Liver (tissue), 9 donors: Measurements from ENCODE around the gene SLC25A42. TPM values are rescaled to one million over a fixed set of nuclear protein-coding genes. Genes with fewer than 3 reads are reported as not detected.
A peak's percentile ranks its signal among the peaks of the same experiment; 100 is the strongest.
"Not testable (repeated sequence)": the region's sequence is repeated elsewhere in the genome, so short reads cannot be mapped to it uniquely, and the experiment has no call there.

Experiments used
- DNase-seq: peaks from one replicate; pipeline ENCODE4 v3.0.0-alpha.2; 2017; ENCODE audit warnings: low spot score
- H3K27ac ChIP-seq, 2 donors: one replicate each; pipeline ENCODE4 v1.7.0; 2013; ENCODE audit warnings: inconsistent platforms in 2 of 2, low read length in 2 of 2, control low read depth in 1 of 2, low read depth in 1 of 2, mild to moderate bottlenecking in 1 of 2
- H3K27me3 ChIP-seq, 4 donors: one replicate each; pipeline versions ENCODE4 v1.6.1 to v1.7.0; 2013; ENCODE audit warnings: low read length in 3 of 4, inconsistent platforms in 1 of 4, mild to moderate bottlenecking in 1 of 4, moderate library complexity in 1 of 4; ENCODE audit not compliant: control insufficient read depth in 4 of 4, insufficient read depth in 4 of 4
- H3K36me3 ChIP-seq, 4 donors: one replicate each; pipeline versions ENCODE4 v1.6.1 to v1.7.0; 2013; ENCODE audit warnings: low read length in 3 of 4, mild to moderate bottlenecking in 3 of 4, low read depth in 1 of 4, moderate library complexity in 1 of 4; ENCODE audit not compliant: control insufficient read depth in 4 of 4, insufficient read depth in 3 of 4
- H3K4me1 ChIP-seq, 4 donors: one replicate each; pipeline versions ENCODE4 v1.6.1 to v1.7.0; 2013; ENCODE audit warnings: low read length in 3 of 4, mild to moderate bottlenecking in 3 of 4, moderate library complexity in 1 of 4; ENCODE audit not compliant: control insufficient read depth in 4 of 4, insufficient read depth in 4 of 4
- H3K4me3 ChIP-seq, 3 donors: one replicate each; pipeline versions ENCODE4 v1.6.1 to v1.7.0; 2013; ENCODE audit warnings: low read length in 3 of 3, control low read depth in 1 of 3, low read depth in 1 of 3, mild to moderate bottlenecking in 1 of 3
- H3K9ac ChIP-seq, 2 donors: one replicate each; pipeline ENCODE4 v1.7.0; 2013; ENCODE audit warnings: low read length in 2 of 2, mild to moderate bottlenecking in 2 of 2, moderate library complexity in 2 of 2, control low read depth in 1 of 2, low read depth in 1 of 2
- H3K9me3 ChIP-seq, 4 donors: one replicate each; pipeline versions ENCODE4 v1.6.1 to v1.7.0; 2013; ENCODE audit warnings: low read length in 3 of 4; ENCODE audit not compliant: control insufficient read depth in 4 of 4
- EGR1 ChIP-seq, 2 donors: IDR thresholded peaks; 2 replicates each; pipeline ENCODE4 v1.6.1; 2016 to 2018; ENCODE audit warnings: antibody characterized with exemption in 2 of 2, low read depth in 2 of 2
- FOXA2 ChIP-seq: IDR thresholded peaks from 2 replicates; pipeline ENCODE4 v1.6.1; 2016; ENCODE audit warnings: antibody characterized with exemption
- GABPA ChIP-seq, 2 donors: IDR thresholded peaks in 1 of 2; conservative IDR thresholded peaks in 1 of 2; 2 replicates each; pipeline ENCODE4 v1.6.1; 2016; ENCODE audit warnings: antibody characterized with exemption in 2 of 2, mild to moderate bottlenecking in 1 of 2, moderate library complexity in 1 of 2
- JUND ChIP-seq, 2 donors: IDR thresholded peaks; 2 replicates each; pipeline ENCODE4 v1.6.1; 2016; ENCODE audit warnings: antibody characterized with exemption in 2 of 2
- NR2F2 ChIP-seq: IDR thresholded peaks from 2 replicates; pipeline ENCODE4 v1.6.1; 2016; ENCODE audit warnings: antibody characterized with exemption
- RAD21 ChIP-seq, 2 donors: IDR thresholded peaks; 2 replicates each; pipeline ENCODE4 v1.6.1; 2016; ENCODE audit warnings: antibody characterized with exemption in 2 of 2, mild to moderate bottlenecking in 2 of 2
- RXRA ChIP-seq, 2 donors: IDR thresholded peaks; 2 replicates each; pipeline ENCODE4 v1.6.1; 2017 to 2018; ENCODE audit warnings: antibody characterized with exemption in 2 of 2, mild to moderate bottlenecking in 1 of 2
- SP1 ChIP-seq: IDR thresholded peaks from 2 replicates; pipeline ENCODE4 v1.6.1; 2018; ENCODE audit warnings: antibody characterized with exemption, mild to moderate bottlenecking
- WGBS: extraction: QIAGEN DNeasy Blood & Tissue Kit; methylation state at CpG from one replicate; pipeline ENCODE4 v1.1.7; 2013; 5-methylcytosine and 5-hydroxymethylcytosine counted together
- polyA plus RNA-seq, 2 donors: library from polyadenylated mRNA; stranded (reverse) in 1 of 2; unstranded in 1 of 2; fragments of 200-250 nt in 1 of 2; fragments of >200 nt in 1 of 2; fragmentation: Nextera tagmentation in 1 of 2; extraction: Ambion mirVana in 1 of 2; gene quantifications; one replicate each; pipeline versions ENCODE4 v1.2.1 to v1.2.3, GENCODE V29; 2013 to 2015
- total RNA-seq, 2 donors: library from RNA; depleted of rRNA; stranded (reverse); fragments of >200 nt; gene quantifications; one replicate each; pipeline ENCODE4 v1.2.3, GENCODE V29; 2014
- TF ChIP-seq, protein P1 (sequence below): IDR thresholded peaks from 2 replicates; pipeline ENCODE4 v1.6.1; 2016; ENCODE audit warnings: antibody characterized with exemption, mild to moderate bottlenecking
- TF ChIP-seq, protein P2 (sequence below): IDR thresholded peaks from 2 replicates; pipeline ENCODE4 v1.6.1; 2016; ENCODE audit warnings: antibody characterized with exemption
- TF ChIP-seq, protein P3 (sequence below): IDR thresholded peaks from 2 replicates; pipeline ENCODE4 v1.6.1; 2016; ENCODE audit warnings: antibody characterized with exemption
- donor health status: healthy.
- donor health status: healthy.
- donor health status: healthy.
- donor health status: healthy.
- donor health status: healthy.

Gene SLC25A42
- total and polyA plus RNA-seq, 4 donors = 24.7 to 89.6 (median 60.2) TPM

- TF ChIP-seq, protein P1, sequence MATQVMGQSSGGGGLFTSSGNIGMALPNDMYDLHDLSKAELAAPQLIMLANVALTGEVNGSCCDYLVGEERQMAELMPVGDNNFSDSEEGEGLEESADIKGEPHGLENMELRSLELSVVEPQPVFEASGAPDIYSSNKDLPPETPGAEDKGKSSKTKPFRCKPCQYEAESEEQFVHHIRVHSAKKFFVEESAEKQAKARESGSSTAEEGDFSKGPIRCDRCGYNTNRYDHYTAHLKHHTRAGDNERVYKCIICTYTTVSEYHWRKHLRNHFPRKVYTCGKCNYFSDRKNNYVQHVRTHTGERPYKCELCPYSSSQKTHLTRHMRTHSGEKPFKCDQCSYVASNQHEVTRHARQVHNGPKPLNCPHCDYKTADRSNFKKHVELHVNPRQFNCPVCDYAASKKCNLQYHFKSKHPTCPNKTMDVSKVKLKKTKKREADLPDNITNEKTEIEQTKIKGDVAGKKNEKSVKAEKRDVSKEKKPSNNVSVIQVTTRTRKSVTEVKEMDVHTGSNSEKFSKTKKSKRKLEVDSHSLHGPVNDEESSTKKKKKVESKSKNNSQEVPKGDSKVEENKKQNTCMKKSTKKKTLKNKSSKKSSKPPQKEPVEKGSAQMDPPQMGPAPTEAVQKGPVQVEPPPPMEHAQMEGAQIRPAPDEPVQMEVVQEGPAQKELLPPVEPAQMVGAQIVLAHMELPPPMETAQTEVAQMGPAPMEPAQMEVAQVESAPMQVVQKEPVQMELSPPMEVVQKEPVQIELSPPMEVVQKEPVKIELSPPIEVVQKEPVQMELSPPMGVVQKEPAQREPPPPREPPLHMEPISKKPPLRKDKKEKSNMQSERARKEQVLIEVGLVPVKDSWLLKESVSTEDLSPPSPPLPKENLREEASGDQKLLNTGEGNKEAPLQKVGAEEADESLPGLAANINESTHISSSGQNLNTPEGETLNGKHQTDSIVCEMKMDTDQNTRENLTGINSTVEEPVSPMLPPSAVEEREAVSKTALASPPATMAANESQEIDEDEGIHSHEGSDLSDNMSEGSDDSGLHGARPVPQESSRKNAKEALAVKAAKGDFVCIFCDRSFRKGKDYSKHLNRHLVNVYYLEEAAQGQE = no peak
- TF ChIP-seq, protein P2, sequence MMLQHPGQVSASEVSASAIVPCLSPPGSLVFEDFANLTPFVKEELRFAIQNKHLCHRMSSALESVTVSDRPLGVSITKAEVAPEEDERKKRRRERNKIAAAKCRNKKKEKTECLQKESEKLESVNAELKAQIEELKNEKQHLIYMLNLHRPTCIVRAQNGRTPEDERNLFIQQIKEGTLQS = no peak
- no peak for TF ChIP-seq NR2F2
- TF ChIP-seq FOXA2 = no peak
- TF ChIP-seq RAD21 (IDR thresholded peaks at IDR 0.05) = no peak
- TF ChIP-seq SP1 = no peak
- no peak for TF ChIP-seq RXRA (IDR thresholded peaks at IDR 0.05)
- no peak overlapping the region for H3K4me3 ChIP-seq
- no peaks in the 10 kb centered on the region for H3K27me3 ChIP-seq
- WGBS = 93% methylated on average over 6 of the region's 6 CpGs
- peaks cover 0 to 6% (median 0%) of the 10 kb centered on the region in 4 donors for H3K9me3 ChIP-seq
- H3K27ac ChIP-seq = no peak overlapping the region
- no peaks in the 10 kb centered on the region for H3K36me3 ChIP-seq
- H3K9ac ChIP-seq = no peak overlapping the region
- H3K4me1 ChIP-seq = peaks cover 0 to 15% (median 11%) of the 10 kb centered on the region in 4 donors
- no peak for DNase-seq
These were observed 70.2 kb downstream of the SLC25A42 start for GRCh38 chr19:19133985-19134384.

DNA sequence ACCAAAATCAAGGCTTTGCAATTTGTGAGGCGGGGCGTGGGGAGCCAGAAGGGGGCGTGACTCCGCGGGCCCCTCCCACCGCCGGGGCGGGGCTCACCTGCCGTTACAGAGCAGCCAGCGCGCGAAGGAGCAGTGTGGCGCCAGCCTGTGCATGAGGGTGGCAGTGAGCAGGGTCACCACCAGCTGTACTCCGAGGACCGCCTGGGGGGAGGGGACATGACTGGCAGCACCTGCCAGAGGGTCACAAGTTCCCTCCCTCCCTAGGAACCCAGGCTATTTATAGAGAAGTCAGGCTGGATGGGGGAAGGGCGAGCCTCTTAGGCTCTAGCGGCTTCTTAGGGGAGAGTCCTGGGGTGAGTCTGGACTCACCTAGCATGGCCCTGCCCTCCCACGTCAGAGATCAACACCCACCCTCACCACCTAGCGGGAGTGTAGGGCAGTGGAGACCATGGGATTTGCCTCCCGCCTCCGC lies 70.9 kb downstream of the SLC25A42 start:
- DNase-seq = peak; percentile 63
- Histone ChIP-seq H3K36me3 (no peaks in the 10 kb centered on the region), H3K4me1 (peaks cover 0 to 15% (median 11%) of the 10 kb centered on the region in 4 donors), H3K9me3 (peaks cover 0 to 6% (median 0%) of the 10 kb centered on the region in 4 donors), H3K9ac (no peak overlapping the region), H3K4me3 (no peak overlapping the region), H3K27ac (no peak overlapping the region), H3K27me3 (no peaks in the 10 kb centered on the region)
- 34% methylated on average over 21 of the region's 21 CpGs for WGBS
- no peak for TF ChIP-seq EGR1 (IDR thresholded peaks at IDR 0.05; ENCODE audit: low read depth in 2 of 2)
- TF ChIP-seq, protein P3, sequence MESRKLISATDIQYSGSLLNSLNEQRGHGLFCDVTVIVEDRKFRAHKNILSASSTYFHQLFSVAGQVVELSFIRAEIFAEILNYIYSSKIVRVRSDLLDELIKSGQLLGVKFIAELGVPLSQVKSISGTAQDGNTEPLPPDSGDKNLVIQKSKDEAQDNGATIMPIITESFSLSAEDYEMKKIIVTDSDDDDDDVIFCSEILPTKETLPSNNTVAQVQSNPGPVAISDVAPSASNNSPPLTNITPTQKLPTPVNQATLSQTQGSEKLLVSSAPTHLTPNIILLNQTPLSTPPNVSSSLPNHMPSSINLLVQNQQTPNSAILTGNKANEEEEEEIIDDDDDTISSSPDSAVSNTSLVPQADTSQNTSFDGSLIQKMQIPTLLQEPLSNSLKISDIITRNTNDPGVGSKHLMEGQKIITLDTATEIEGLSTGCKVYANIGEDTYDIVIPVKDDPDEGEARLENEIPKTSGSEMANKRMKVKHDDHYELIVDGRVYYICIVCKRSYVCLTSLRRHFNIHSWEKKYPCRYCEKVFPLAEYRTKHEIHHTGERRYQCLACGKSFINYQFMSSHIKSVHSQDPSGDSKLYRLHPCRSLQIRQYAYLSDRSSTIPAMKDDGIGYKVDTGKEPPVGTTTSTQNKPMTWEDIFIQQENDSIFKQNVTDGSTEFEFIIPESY = no peak
- no peak for TF ChIP-seq GABPA (IDR thresholded peaks at IDR 0.05 in 1 of 2, conservative IDR thresholded peaks at IDR 0.05 in 1 of 2)
- TF ChIP-seq NR2F2 = no peak
- TF ChIP-seq JUND (IDR thresholded peaks at IDR 0.05) = no peak
- TF ChIP-seq, protein P2 = no peak

DNA sequence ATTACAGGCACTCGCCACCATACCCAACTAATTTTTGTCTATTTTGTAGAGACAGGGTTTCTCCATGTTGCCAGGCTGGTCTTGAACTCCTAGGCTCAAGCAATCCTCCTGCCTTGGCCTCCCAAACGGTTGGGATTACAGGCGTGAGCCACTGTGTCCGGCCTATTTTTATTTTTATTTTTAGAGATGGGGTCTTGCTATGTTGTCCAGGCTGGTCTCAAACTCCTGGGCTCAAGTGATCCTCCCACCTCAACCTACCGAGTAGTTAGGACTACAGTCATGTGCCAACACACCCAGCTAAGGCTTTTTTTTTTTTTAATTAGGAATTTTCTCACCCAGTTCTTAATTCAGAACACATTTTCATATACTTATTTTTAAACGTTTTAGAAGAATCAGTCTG lies 71.9 kb downstream of the SLC25A42 start:
- DNase-seq, H3K9ac ChIP-seq: not testable (repeated sequence)
- 89% methylated on average over 6 of the region's 6 CpGs for WGBS

More for the DNA sequence above, 71.9 kb downstream of the SLC25A42 start:
- not testable (repeated sequence) for H3K9me3 ChIP-seq, H3K27me3 ChIP-seq, H3K27ac ChIP-seq, H3K36me3 ChIP-seq, H3K4me3 ChIP-seq
- H3K4me1 ChIP-seq = peaks cover 0 to 15% (median 11%) of the 10 kb centered on the region in 4 donors
